Activated CD8-positive, alpha-beta T cell treated with anti-CD3 and anti-CD28 coated beads, Interleukin-2, amount 10 ng/mL, durations not matched to agents 7 days and 5 days (primary cell): Measurements from ENCODE around the gene SLC16A5. TPM values are rescaled to one million over a fixed set of nuclear protein-coding genes. Genes with fewer than 3 reads are reported as not detected.
"Not testable (repeated sequence)": the region's sequence is repeated elsewhere in the genome, so short reads cannot be mapped to it uniquely, and the experiment has no call there.

Source experiments
- ATAC-seq: fragments of 150-1000 bp; cut with Tn5 transposase; one replicate; pipeline ENCODE4 v1.10.0; 2021; ENCODE audit warnings: moderate library complexity
- CTCF ChIA-PET: fragments of 350-600 bp; sonication (Branson Sonifier 250); formaldehyde crosslinking; loops from one replicate; lab custom pipeline; 2021; ENCODE audit warnings: antibody characterized with exemption; lab: Charles Lee
- POLR2A ChIA-PET: fragments of 350-600 bp; sonication (Branson Sonifier 250); formaldehyde crosslinking; loops from one replicate; lab custom pipeline; 2021; ENCODE audit warnings: antibody characterized with exemption; lab: Charles Lee
- DNase-seq: peaks from one replicate; pipeline ENCODE4 v3.0.0-alpha.2; 2020
- H3K27ac Mint-ChIP-seq: one replicate; pipeline ENCODE4 v1.8.0; 2021; ENCODE audit warnings: mild to moderate bottlenecking, mixed read lengths
- H3K27me3 Mint-ChIP-seq: one replicate; pipeline ENCODE4 v1.8.0; 2021; ENCODE audit warnings: low read depth, mixed read lengths
- H3K36me3 Mint-ChIP-seq: one replicate; pipeline ENCODE4 v1.8.0; 2021; ENCODE audit warnings: low read depth, mixed read lengths
- H3K4me1 Mint-ChIP-seq: one replicate; pipeline ENCODE4 v1.8.0; 2021; ENCODE audit warnings: low read depth, mixed read lengths
- H3K4me3 Mint-ChIP-seq: one replicate; pipeline ENCODE4 v1.8.0; 2021; ENCODE audit warnings: mild to moderate bottlenecking, mixed read lengths
- H3K9me3 Mint-ChIP-seq: one replicate; pipeline ENCODE4 v1.8.0; 2022; ENCODE audit warnings: mixed read lengths; ENCODE audit not compliant: insufficient read depth
- total RNA-seq, 2 experiments: library from RNA; stranded (reverse); gene quantifications; one replicate each; pipeline ENCODE4 v1.2.3, GENCODE V29; 2021

The SLC16A5 gene
- 1 to 10 TPM; 4.6 to 5.4 TPM for total RNA-seq

GRCh38 chr17:75087558-75088453 lies at the start of gene SLC16A5:
Gene SLC16A5, plus strand, starts transcription at chr17:75087954. Its CDS starts 5,683 bp downstream, at chr17:75093637.
- H3K27me3 Mint-ChIP-seq: no peaks in the 10 kb centered on the region
- H3K9me3 Mint-ChIP-seq: no peaks in the 10 kb centered on the region
- peak within 1 kb of the TSS; percentile 75 for H3K4me3 Mint-ChIP-seq

DNA sequence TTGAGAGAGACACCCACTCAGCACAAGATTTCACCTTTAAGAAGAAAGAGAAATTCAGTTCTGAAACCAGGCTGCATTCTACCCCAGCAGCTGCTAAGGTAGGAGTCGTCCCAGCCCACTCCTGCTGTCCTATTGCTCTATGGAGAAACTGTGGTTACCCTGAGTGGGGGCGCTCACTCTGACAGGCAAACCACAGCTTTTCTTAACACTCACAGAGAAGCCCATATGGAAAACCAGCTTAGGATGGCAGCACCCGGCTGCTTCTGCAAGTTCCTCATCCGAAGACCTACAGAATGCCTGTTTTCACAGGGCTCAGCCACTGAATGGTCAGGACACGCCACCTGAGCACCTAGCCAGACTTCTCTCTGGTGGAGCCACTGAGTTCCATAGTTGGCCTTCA lies 48.5 kb upstream of the SLC16A5 start:
- Mint-ChIP-seq H3K36me3 (peaks cover 30% of the 10 kb centered on the region), H3K9me3 (no peaks in the 10 kb centered on the region), H3K4me1 (peaks cover 32% of the 10 kb centered on the region), H3K27me3 (peaks cover 2% of the 10 kb centered on the region), H3K27ac (no peak overlapping the region), H3K4me3 (no peak overlapping the region)
- ATAC-seq (no peak), DNase-seq (no peak)
- ChIA-PET CTCF (interaction anchor here (1.4 to 2.2 kb wide), 3 partner anchors 75 to 248 kb away, joined by 4 to 6 read pairs (median 4); no protein-coding TSS in a partner anchor), POLR2A (no interaction called here)

More at GRCh38 chr17:75087558-75088453, at the start of gene SLC16A5:
- Mint-ChIP-seq H3K27ac (peak within 1 kb of the TSS; percentile 75), H3K4me1 (peaks cover 40% of the 10 kb centered on the region), H3K36me3 (no peaks in the 10 kb centered on the region)
- ATAC-seq (peak; percentile 75), DNase-seq (peak; percentile 54)
- ChIA-PET CTCF (interaction anchor here (0.8 to 1.6 kb wide), 8 partner anchors 17 to 115 kb away, joined by 3 to 9 read pairs (median 4); partner anchors contain the start of gene ARMC7), POLR2A (interaction anchor here (0.9 to 2.5 kb wide), 8 partner anchors 18 to 75 kb away, joined by 3 to 9 read pairs (median 4); partner anchors contain the start of genes ARMC7, JPT1 and MRPL58)

DNA sequence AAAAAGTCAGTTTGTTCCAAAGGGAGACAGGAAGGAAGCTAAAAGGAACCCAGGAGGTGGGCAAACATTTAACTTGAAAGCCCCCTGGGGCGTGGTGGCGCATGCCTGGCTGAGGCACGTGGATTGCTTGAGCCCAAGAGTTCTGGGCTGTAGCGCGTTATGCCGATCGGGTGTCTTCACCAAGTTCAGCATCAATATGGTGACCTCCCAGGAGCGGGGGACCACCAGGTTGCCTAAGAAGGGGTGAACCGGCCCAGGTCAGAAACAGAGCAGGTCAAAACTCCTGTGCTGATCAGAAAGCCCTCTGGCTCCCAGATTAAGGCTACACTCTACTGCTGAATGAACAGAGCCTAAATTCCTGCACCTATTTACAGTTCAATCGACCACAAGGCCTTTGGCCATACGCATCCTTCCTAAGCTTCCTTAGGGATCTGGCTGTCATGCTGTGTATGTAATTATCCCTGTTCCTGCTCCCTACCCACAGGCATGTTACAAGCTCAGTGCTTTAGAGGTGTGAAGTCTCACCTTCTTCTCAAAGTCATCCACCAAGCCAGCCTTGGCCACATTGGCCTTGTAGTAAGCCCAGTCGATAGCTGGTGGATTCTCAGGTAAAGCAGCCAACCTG lies 46.0 kb upstream of the SLC16A5 start:
- H3K4me3 Mint-ChIP-seq: no peak overlapping the region
- no peak for DNase-seq
- H3K27me3 Mint-ChIP-seq: no peaks in the 10 kb centered on the region
- ChIA-PET POLR2A (interaction anchor here (1.0 kb wide), 1 partner anchor 745 kb away, joined by 4 read pairs; no protein-coding TSS in a partner anchor), CTCF (interaction anchor here (1.4 to 1.7 kb wide), 3 partner anchors 72 to 161 kb away, joined by 3 to 5 read pairs (median 3); no protein-coding TSS in a partner anchor)
- H3K27ac Mint-ChIP-seq: no peak overlapping the region
- H3K9me3 Mint-ChIP-seq: no peaks in the 10 kb centered on the region
- peaks cover 30% of the 10 kb centered on the region for H3K4me1 Mint-ChIP-seq
- ATAC-seq: no peak
- H3K36me3 Mint-ChIP-seq: peaks cover 30% of the 10 kb centered on the region

DNA sequence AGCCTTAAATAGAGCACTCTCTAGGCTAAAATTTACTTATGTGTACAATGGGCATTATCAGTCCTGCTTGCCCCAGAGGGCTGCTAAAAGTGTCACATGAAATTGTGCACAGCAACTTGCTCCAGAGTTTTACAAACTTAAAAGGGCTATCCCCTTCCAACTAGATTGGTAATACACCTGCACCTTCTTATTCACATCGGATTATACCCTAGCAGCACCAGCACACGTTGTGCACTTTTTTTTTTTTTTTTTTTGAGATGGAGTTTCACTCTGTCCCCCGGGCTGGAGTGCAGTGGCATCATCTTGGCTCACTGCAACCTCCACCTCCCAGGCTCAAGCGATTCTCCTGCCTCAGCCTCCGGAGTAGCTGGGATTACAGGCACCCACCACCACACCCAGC lies 44.0 kb upstream of the SLC16A5 start:
- CTCF ChIA-PET: interaction anchor here (1.1 to 1.7 kb wide), 2 partner anchors 24 to 70 kb away, joined by 3 to 5 read pairs; no protein-coding TSS in a partner anchor
- POLR2A ChIA-PET: not testable (repeated sequence)

GRCh38 chr17:75044716-75045115 lies 43.0 kb upstream of the SLC16A5 start:
- H3K27ac Mint-ChIP-seq: no peak overlapping the region
- H3K27me3 Mint-ChIP-seq: no peaks in the 10 kb centered on the region
- ChIA-PET CTCF (no interaction called here), POLR2A (interaction anchor here (0.5 kb wide), 1 partner anchor 55 kb away, joined by 4 read pairs; no protein-coding TSS in a partner anchor)
- peaks cover 43% of the 10 kb centered on the region for H3K4me1 Mint-ChIP-seq
- ATAC-seq (no peak), DNase-seq (no peak)
- H3K9me3 Mint-ChIP-seq: no peaks in the 10 kb centered on the region
- H3K4me3 Mint-ChIP-seq: peak overlapping the region; percentile 47
- peaks cover 24% of the 10 kb centered on the region for H3K36me3 Mint-ChIP-seq

More for the DNA sequence above, 44.0 kb upstream of the SLC16A5 start:
- H3K36me3 Mint-ChIP-seq: peaks cover 23% of the 10 kb centered on the region
- H3K9me3 Mint-ChIP-seq, H3K27ac Mint-ChIP-seq, ATAC-seq, H3K4me3 Mint-ChIP-seq, DNase-seq, H3K27me3 Mint-ChIP-seq: not testable (repeated sequence)
- peaks cover 36% of the 10 kb centered on the region for H3K4me1 Mint-ChIP-seq

- H3K36me3 Mint-ChIP-seq: peaks cover 18% of the 10 kb centered on the region
- ATAC-seq, H3K9me3 Mint-ChIP-seq, H3K27me3 Mint-ChIP-seq, DNase-seq: not testable (repeated sequence)
- peaks cover 43% of the 10 kb centered on the region for H3K4me1 Mint-ChIP-seq
- H3K4me3 Mint-ChIP-seq: peak overlapping the region; percentile 98
- POLR2A ChIA-PET: interaction anchor here (0.7 to 2.3 kb wide), 4 partner anchors 10 to 84 kb away, joined by 3 to 19 read pairs (median 8); partner anchors contain the start of gene MRPL58
- CTCF ChIA-PET: interaction anchor here (2.3 kb wide), 1 partner anchor 34 kb away, joined by 13 read pairs; the partner anchor contains the start of gene MRPL58
- peak overlapping the region; percentile 91 for H3K27ac Mint-ChIP-seq
These were observed 41.8 kb upstream of the SLC16A5 start for GRCh38 chr17:75045946-75046406.

- DNase-seq (peak; percentile 97), ATAC-seq (peak; percentile 96)
- Mint-ChIP-seq H3K36me3 (peaks cover 16% of the 10 kb centered on the region), H3K27ac (peak within 1 kb of the TSS; percentile 91), H3K27me3 (no peaks in the 10 kb centered on the region), H3K9me3 (no peaks in the 10 kb centered on the region), H3K4me3 (peak within 1 kb of the TSS; percentile 98), H3K4me1 (peaks cover 43% of the 10 kb centered on the region)
- ChIA-PET CTCF (interaction anchor here (0.7 to 2.3 kb wide), 3 partner anchors 10 to 35 kb away, joined by 3 to 13 read pairs (median 7); partner anchors contain the start of gene MRPL58), POLR2A (interaction anchor here (0.6 to 2.3 kb wide), 5 partner anchors 10 to 108 kb away, joined by 3 to 19 read pairs (median 3); partner anchors contain the start of genes JPT1 and MRPL58)
These were observed 41.1 kb upstream of the SLC16A5 start, which contains the start of the genes ATP5PD and KCTD2 for GRCh38 chr17:75046407-75047289. Gene ATP5PD, minus strand, starts transcription at chr17:75046969. Its CDS starts 4,319 bp downstream, at chr17:75042650. Gene KCTD2, plus strand, starts transcription at chr17:75047225. Its CDS starts 26 bp downstream, at chr17:75047251.

DNA sequence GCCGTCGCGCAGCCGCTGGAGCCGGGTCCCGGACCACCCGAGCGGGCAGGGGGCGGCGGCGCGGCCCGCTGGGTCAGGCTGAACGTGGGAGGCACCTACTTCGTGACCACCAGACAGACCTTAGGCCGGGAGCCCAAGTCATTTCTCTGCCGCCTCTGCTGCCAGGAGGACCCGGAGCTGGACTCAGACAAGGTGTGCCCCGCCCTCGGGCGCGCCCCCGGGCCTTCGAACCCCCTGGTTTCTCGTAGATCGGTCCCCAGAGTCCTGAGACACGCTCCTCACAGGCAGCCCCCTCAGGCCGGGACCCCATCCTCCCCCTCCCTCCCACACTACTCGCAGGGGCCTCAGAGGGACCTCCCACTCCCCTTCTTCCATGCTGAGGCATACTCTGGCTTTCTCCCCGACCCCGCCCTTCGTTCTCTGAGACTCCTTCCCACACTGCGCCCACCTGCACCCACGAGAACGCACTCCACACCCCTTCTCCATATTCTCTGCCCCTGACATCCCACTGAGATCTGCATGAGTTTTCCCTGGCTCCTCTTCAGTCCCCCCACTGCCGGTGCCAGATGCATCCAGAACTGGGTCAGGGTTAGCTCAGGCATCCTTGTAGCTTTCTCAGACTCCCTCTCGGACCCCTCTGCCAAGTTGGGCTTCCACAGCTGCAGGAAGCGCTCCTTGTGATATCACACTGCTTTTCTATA lies 40.2 kb upstream of the SLC16A5 start:
- no peaks in the 10 kb centered on the region for H3K27me3 Mint-ChIP-seq
- H3K27ac Mint-ChIP-seq: peak overlapping the region; percentile 86
- ATAC-seq (peak; percentile 9), DNase-seq (peak; percentile 43)
- H3K36me3 Mint-ChIP-seq: peaks cover 18% of the 10 kb centered on the region
- no peaks in the 10 kb centered on the region for H3K9me3 Mint-ChIP-seq
- peak overlapping the region; percentile 87 for H3K4me3 Mint-ChIP-seq
- ChIA-PET CTCF (interaction anchor here (1.3 to 3.0 kb wide), 6 partner anchors 9 to 154 kb away, joined by 6 to 13 read pairs (median 8); partner anchors contain the start of gene MRPL58), POLR2A (interaction anchor here (0.6 to 2.3 kb wide), 3 partner anchors 13 to 107 kb away, joined by 3 to 19 read pairs (median 12); partner anchors contain the start of genes JPT1 and MRPL58)
- peaks cover 43% of the 10 kb centered on the region for H3K4me1 Mint-ChIP-seq

DNA sequence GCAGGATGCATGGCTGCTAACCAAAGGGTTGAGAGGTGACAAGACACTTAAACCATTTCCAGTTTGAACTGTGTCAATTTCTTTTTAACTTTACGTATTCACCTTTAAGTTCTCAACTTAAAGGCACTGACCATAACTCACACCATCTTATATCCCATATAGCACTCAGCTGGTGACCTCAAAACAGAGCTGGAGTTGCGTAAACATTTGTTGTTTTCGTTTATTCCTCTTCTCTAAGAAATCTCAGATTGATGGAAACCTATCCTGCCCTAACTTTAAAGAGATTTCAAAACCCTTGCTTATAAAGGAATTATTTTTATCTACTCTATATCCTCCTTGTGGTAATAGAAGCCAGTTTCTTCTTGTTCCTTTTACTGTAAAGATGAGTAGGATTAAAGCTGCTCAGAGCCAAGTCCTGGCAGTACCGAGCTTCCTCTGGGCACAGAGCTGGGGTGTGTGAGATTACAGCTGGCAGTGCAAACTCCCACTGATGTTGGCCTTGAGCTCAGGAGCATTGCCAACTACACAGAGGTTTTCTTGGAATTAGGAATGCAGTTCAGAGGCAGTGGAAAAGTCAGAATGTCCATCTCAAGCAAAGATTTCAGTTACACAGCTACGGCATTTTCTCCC lies 39.4 kb upstream of the SLC16A5 start:
- CTCF ChIA-PET: interaction anchor here (0.6 to 3.0 kb wide), 8 partner anchors 12 to 153 kb away, joined by 3 to 13 read pairs (median 6); partner anchors contain the start of gene MRPL58
- ATAC-seq (no peak), DNase-seq (no peak)
- Mint-ChIP-seq H3K4me3 (peak overlapping the region; percentile 87), H3K9me3 (no peaks in the 10 kb centered on the region), H3K36me3 (peaks cover 23% of the 10 kb centered on the region), H3K4me1 (peaks cover 43% of the 10 kb centered on the region), H3K27ac (peak overlapping the region; percentile 86), H3K27me3 (no peaks in the 10 kb centered on the region)
- POLR2A ChIA-PET: interaction anchor here (0.9 kb wide), 1 partner anchor 11 kb away, joined by 4 read pairs; no protein-coding TSS in a partner anchor
